Measurements from ENCODE around the gene SRPK2.

Gene SRPK2

DNA sequence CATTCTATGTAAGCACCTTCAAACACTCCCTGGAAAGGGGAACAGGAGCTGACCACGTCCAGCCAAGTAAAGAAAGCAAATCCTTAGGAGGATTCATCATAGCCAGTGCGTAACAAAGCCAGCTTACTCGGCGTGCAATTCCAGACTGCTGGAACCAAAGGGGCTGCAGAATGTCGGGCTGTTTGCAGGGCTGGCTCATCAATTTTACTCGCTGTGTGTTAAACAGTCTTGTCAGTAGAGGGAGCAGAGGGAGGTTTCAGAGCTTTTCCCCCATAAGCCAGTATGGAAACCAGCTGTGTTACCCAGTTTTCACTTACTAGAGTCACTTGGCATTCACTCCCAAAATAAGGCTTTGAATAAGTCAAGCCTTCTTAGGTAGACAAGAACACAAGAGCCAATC is 247.7 kb downstream of the SRPK2 start:
- peak; percentile 28 for DNase-seq
- Histone ChIP-seq H3K27me3 (replicated peaks) (no peaks in the 10 kb centered on the region), H3K4me3 (ENCODE audit: low read depth, low read length) (no peak overlapping the region), H3K27ac (no peak overlapping the region), H3K36me3 (replicated peaks) (peaks cover 2% of the 10 kb centered on the region)
- in situ Hi-C loops (cut with HindIII; ENCODE audit: low pct_ligation_motif_present, low sequenced_read_pairs): no loop called here
- peak; percentile 70 for TF ChIP-seq CTCF (IDR thresholded peaks at IDR 0.05; ENCODE audit: low read depth, low read length, missing control alignments)

DNA sequence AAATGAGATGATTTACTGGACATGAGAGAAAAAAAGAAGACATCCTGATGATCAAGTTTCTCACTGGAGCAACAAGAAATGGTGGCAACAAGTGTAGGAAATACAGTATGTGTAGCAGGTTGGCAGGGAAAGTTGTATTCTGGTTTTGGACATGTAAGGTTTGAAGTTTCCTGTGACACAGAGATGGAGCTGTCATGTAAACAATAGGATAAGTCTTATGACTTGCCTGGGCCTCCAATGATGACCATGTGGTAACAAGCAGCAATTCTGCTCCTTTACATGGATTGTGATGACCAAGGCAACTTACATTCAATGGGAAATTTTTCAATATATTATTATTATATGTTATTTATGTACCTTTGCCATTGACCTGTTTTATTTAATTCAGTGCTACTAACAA is 249.3 kb downstream of the SRPK2 start:
- in situ Hi-C loops (cut with HindIII; ENCODE audit: low pct_ligation_motif_present, low sequenced_read_pairs): no loop called here
- no peak overlapping the region for H3K4me3 ChIP-seq (ENCODE audit: low read depth, low read length)
- no peak for DNase-seq
- H3K27ac ChIP-seq: no peak overlapping the region
- no peak for TF ChIP-seq CTCF (IDR thresholded peaks at IDR 0.05; ENCODE audit: low read depth, low read length, missing control alignments)
- no peaks in the 10 kb centered on the region for H3K27me3 ChIP-seq (replicated peaks)
- peaks cover 2% of the 10 kb centered on the region for H3K36me3 ChIP-seq (replicated peaks)

GRCh38 chr7:105137898-105138297 is 250.8 kb downstream of the SRPK2 start:
- TF ChIP-seq CTCF (IDR thresholded peaks at IDR 0.05; ENCODE audit: low read depth, low read length, missing control alignments): no peak
- in situ Hi-C loops (cut with HindIII; ENCODE audit: low pct_ligation_motif_present, low sequenced_read_pairs): no loop called here
- no peak overlapping the region for H3K4me3 ChIP-seq (ENCODE audit: low read depth, low read length)
- peaks cover 2% of the 10 kb centered on the region for H3K36me3 ChIP-seq (replicated peaks)
- no peak for DNase-seq
- H3K27ac ChIP-seq: no peak overlapping the region
- no peaks in the 10 kb centered on the region for H3K27me3 ChIP-seq (replicated peaks)

DNA sequence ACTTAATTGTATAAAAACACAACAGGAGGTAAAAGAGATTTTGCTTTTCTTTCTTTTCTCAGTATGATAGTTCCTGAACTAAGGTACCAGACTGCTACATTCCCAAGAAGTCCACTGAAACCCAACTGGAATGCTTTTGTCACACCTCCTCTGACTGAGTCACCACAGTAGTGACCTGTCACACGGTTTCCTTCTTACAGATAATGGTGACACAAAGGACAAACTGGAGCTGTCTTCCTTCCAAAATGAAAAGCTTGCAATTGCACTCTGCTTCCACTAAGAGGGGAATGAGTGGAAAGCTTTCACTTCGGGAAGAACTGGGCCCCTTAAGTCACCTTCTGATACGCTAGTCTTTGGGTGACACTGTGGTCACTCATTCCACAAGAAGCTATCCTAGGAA is 252.5 kb downstream of the SRPK2 start:
- TF ChIP-seq CTCF (IDR thresholded peaks at IDR 0.05; ENCODE audit: low read depth, low read length, missing control alignments): peak; percentile 34
- Histone ChIP-seq H3K36me3 (replicated peaks) (peaks cover 7% of the 10 kb centered on the region), H3K27me3 (replicated peaks) (no peaks in the 10 kb centered on the region), H3K4me3 (ENCODE audit: low read depth, low read length) (no peak overlapping the region), H3K27ac (no peak overlapping the region)
- no peak for DNase-seq
- in situ Hi-C loops (cut with HindIII; ENCODE audit: low pct_ligation_motif_present, low sequenced_read_pairs): no loop called here

- in situ Hi-C loops (cut with HindIII; ENCODE audit: low pct_ligation_motif_present, low sequenced_read_pairs): no loop called here
- no peaks in the 10 kb centered on the region for H3K27me3 ChIP-seq (replicated peaks)
- TF ChIP-seq CTCF (IDR thresholded peaks at IDR 0.05; ENCODE audit: low read depth, low read length, missing control alignments): no peak
- H3K36me3 ChIP-seq (replicated peaks): peaks cover 7% of the 10 kb centered on the region
- no peak overlapping the region for H3K4me3 ChIP-seq (ENCODE audit: low read depth, low read length)
- DNase-seq: no peak
- no peak overlapping the region for H3K27ac ChIP-seq
Observed at GRCh38 chr7:105133986-105134655, 254.6 kb downstream of the SRPK2 start.

DNA sequence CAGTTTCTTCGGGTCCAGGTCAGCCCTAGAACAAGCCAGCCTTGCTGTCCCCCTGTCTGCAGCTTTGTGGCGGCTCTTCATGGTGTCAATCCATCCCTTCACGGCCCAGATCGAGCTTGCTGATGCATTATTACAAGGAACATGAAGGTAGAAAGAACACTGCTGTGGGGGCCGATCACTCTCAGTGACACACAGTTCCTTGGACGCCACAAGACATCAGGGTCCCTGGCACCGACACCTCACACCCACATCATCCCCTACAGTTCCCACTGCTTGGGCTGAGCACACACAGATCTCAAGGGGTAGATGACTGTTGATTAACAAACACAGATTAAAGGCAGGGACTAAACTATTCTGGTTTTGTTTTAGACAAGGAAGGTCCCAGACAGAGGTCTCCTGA is 255.4 kb downstream of the SRPK2 start:
- DNase-seq: no peak
- Histone ChIP-seq H3K27me3 (replicated peaks) (no peaks in the 10 kb centered on the region), H3K4me3 (ENCODE audit: low read depth, low read length) (no peak overlapping the region), H3K36me3 (replicated peaks) (peaks cover 7% of the 10 kb centered on the region), H3K27ac (no peak overlapping the region)
- TF ChIP-seq CTCF (IDR thresholded peaks at IDR 0.05; ENCODE audit: low read depth, low read length, missing control alignments): no peak
- in situ Hi-C loops (cut with HindIII; ENCODE audit: low pct_ligation_motif_present, low sequenced_read_pairs): no loop called here

Measured in brain microvascular endothelial cell (primary cell).